ENCODE measurements around the gene ELOA. TPM values are rescaled to one million over a fixed set of nuclear protein-coding genes. Genes with fewer than 3 reads are reported as not detected.

ELOA gene
- total RNA-seq, 3 donors from 2014 or later (not counting 1 experiment from before 2014, with no cell fraction given): 28.7 to 48.2 (median 36.9) TPM

GRCh38 chr1:23798662-23799142, 55.4 kb downstream of the ELOA start:
- H3K4me1 ChIP-seq (ENCODE audit: control insufficient read depth, insufficient read depth, low read length): peaks cover 30% of the 10 kb centered on the region
- Mint-ChIP-seq H3K36me3 (no peaks in the 10 kb centered on the region), H3K4me3 (peak overlapping the region; percentile 94), H3K27ac (peak overlapping the region; percentile 85 to 92), H3K4me1 (peaks cover 16 to 36% of the 10 kb centered on the region in 2 donors), H3K27me3 (ENCODE audit: low read depth in 2 of 2) (no peaks in the 10 kb centered on the region), H3K9me3 (no peaks in the 10 kb centered on the region)
- no peaks in the 10 kb centered on the region for H3K9me3 ChIP-seq (ENCODE audit: control insufficient read depth, insufficient read depth, low read length)
- no peak for TF ChIP-seq CTCF (IDR thresholded peaks at IDR 0.05)
- no peak for ATAC-seq
- H3K4me3 ChIP-seq (ENCODE audit: low read length): no peak overlapping the region
- H3K36me3 ChIP-seq (ENCODE audit: control insufficient read depth, insufficient read depth, low read length): peaks cover 20% of the 10 kb centered on the region
- no peak for DNase-seq
- H3K27me3 ChIP-seq (ENCODE audit: control insufficient read depth, insufficient read depth, low read length): no peaks in the 10 kb centered on the region
- H3K27ac ChIP-seq (ENCODE audit: low read length): peak overlapping the region; percentile 70
- intact Hi-C loops (cut with micrococcal nuclease): no loop called here
- 96% methylated on average over 12 of the region's 12 CpGs for WGBS (ENCODE audit: insufficient coverage)

GRCh38 chr1:23799255-23799569, 55.9 kb downstream of the ELOA start:
- H3K9me3 Mint-ChIP-seq: no peaks in the 10 kb centered on the region
- peak overlapping the region; percentile 85 to 92 for H3K27ac Mint-ChIP-seq

GRCh38 chr1:23799570-23800399, 56.5 kb downstream of the ELOA start:
- ATAC-seq (peak in 2 of 3 donors; percentile 13 to 30), DNase-seq (peak; percentile 46 to 51)
- no peaks in the 10 kb centered on the region for H3K36me3 Mint-ChIP-seq
- H3K27ac Mint-ChIP-seq: peak overlapping the region; percentile 85 to 92
- Histone ChIP-seq H3K36me3 (ENCODE audit: control insufficient read depth, insufficient read depth, low read length) (peaks cover 18% of the 10 kb centered on the region), H3K4me1 (ENCODE audit: control insufficient read depth, insufficient read depth, low read length) (peaks cover 30% of the 10 kb centered on the region), H3K27ac (ENCODE audit: low read length) (peak overlapping the region; percentile 70), H3K9me3 (ENCODE audit: control insufficient read depth, insufficient read depth, low read length) (no peaks in the 10 kb centered on the region), H3K4me3 (ENCODE audit: low read length) (peak overlapping the region; percentile 93), H3K27me3 (ENCODE audit: control insufficient read depth, insufficient read depth, low read length) (no peaks in the 10 kb centered on the region)
- no peak for TF ChIP-seq CTCF (IDR thresholded peaks at IDR 0.05)
- peak overlapping the region; percentile 94 for H3K4me3 Mint-ChIP-seq
- H3K27me3 Mint-ChIP-seq (ENCODE audit: low read depth in 2 of 2): no peaks in the 10 kb centered on the region
- intact Hi-C loops (cut with micrococcal nuclease): loop anchor here (1.0 to 2.0 kb wide), 2 partner anchors 26 to 69 kb away; partner anchors contain the start of genes FUCA1 and HMGCL
- 1% methylated on average over 48 of the region's 48 CpGs for WGBS (ENCODE audit: insufficient coverage)
- peaks cover 16 to 35% of the 10 kb centered on the region in 2 donors for H3K4me1 Mint-ChIP-seq
- no peaks in the 10 kb centered on the region for H3K9me3 Mint-ChIP-seq

More at GRCh38 chr1:23799255-23799569, 55.9 kb downstream of the ELOA start:
- no peak for ATAC-seq
- Histone ChIP-seq H3K4me1 (ENCODE audit: control insufficient read depth, insufficient read depth, low read length) (peaks cover 30% of the 10 kb centered on the region), H3K27ac (ENCODE audit: low read length) (peak overlapping the region; percentile 70), H3K9me3 (ENCODE audit: control insufficient read depth, insufficient read depth, low read length) (no peaks in the 10 kb centered on the region), H3K36me3 (ENCODE audit: control insufficient read depth, insufficient read depth, low read length) (peaks cover 20% of the 10 kb centered on the region), H3K4me3 (ENCODE audit: low read length) (peak overlapping the region; percentile 93), H3K27me3 (ENCODE audit: control insufficient read depth, insufficient read depth, low read length) (no peaks in the 10 kb centered on the region)
- Mint-ChIP-seq H3K27me3 (ENCODE audit: low read depth in 2 of 2) (no peaks in the 10 kb centered on the region), H3K36me3 (no peaks in the 10 kb centered on the region), H3K4me1 (peaks cover 16 to 36% of the 10 kb centered on the region in 2 donors), H3K4me3 (peak overlapping the region; percentile 94)
- intact Hi-C loops (cut with micrococcal nuclease): no loop called here
- 52% methylated on average over 7 of the region's 7 CpGs for WGBS (ENCODE audit: insufficient coverage)
- TF ChIP-seq CTCF (IDR thresholded peaks at IDR 0.05): no peak
- DNase-seq: no peak

Measured in natural killer cell (primary cell).